Upper lobe of left lung (tissue), 6 donors: ENCODE measurements around the gene DESI2. TPM values are rescaled to one million over a fixed set of nuclear protein-coding genes. Genes with fewer than 3 reads are reported as not detected.
A peak's percentile ranks its signal among the peaks of the same experiment; 100 is the strongest.

Experiments used
- ATAC-seq, 2 donors: fragments of 200-7000 bp; cut with Tn5 transposase; one replicate each; pipeline ENCODE4 v1.9.1; 2022; ENCODE audit warnings: mild to moderate bottlenecking in 2 of 2, moderate library complexity in 2 of 2; ENCODE audit not compliant: low FRiP score in 2 of 2
- DNase-seq, 2 donors: peaks; one replicate each; pipeline ENCODE4 v3.0.0-alpha.2; 2019 to 2020
- H3K27ac ChIP-seq, 4 donors: fragments of 200-600 bp; sonication (generic); one replicate each; pipeline ENCODE4 v1.5.1; 2016 to 2019
- H3K27me3 ChIP-seq, 4 donors: fragments of 200-600 bp; sonication (generic); one replicate each; pipeline ENCODE4 v1.5.1; 2017 to 2019
- H3K36me3 ChIP-seq, 4 donors: fragments of 200-600 bp; sonication (generic); one replicate each; pipeline ENCODE4 v1.5.1; 2016 to 2019
- H3K4me1 ChIP-seq, 4 donors: fragments of 200-600 bp; sonication (generic); one replicate each; pipeline ENCODE4 v1.5.1; 2018 to 2019
- H3K4me3 ChIP-seq, 4 donors: fragments of 200-600 bp; sonication (generic); one replicate each; pipeline ENCODE4 v1.5.1; 2017 to 2019; ENCODE audit warnings: mild to moderate bottlenecking in 2 of 4, moderate library complexity in 1 of 4
- H3K9me3 ChIP-seq, 4 donors: fragments of 200-600 bp; sonication (generic); one replicate each; pipeline ENCODE4 v1.5.1; 2018 to 2019
- CTCF ChIP-seq, 6 experiments: fragments of 450-650 bp in 4 of 6; fragments of 200-600 bp in 2 of 6; sonication (generic) in 2 of 6; IDR thresholded peaks; one replicate each; pipeline ENCODE4 v1.5.1; 2016 to 2019; ENCODE audit warnings: antibody characterized with exemption in 6 of 6
- EP300 ChIP-seq, 4 donors: sonication (generic); formaldehyde crosslinking; IDR thresholded peaks; one replicate each; pipeline ENCODE4 v1.5.1; 2017; ENCODE audit warnings: antibody characterized with exemption in 4 of 4, control low read depth in 2 of 4
- POLR2A ChIP-seq, 4 donors: fragments of 450-650 bp; IDR thresholded peaks; one replicate each; pipeline ENCODE4 v1.5.1; 2016 to 2017; ENCODE audit warnings: antibody characterized with exemption in 4 of 4, mild to moderate bottlenecking in 2 of 4
- POLR2AphosphoS5 ChIP-seq, 2 donors: sonication (generic); formaldehyde crosslinking; IDR thresholded peaks; one replicate each; pipeline ENCODE4 v1.5.1; 2017; ENCODE audit warnings: antibody characterized with exemption in 2 of 2
- WGBS, 2 donors: methylation state at CpG; one replicate each; pipeline ENCODE4 v1.1.5; 2017 to 2018; 5-methylcytosine and 5-hydroxymethylcytosine counted together
- total RNA-seq, 6 donors: library from RNA; depleted of rRNA in 4 of 6; stranded (reverse); fragments of >200 nt in 4 of 6; gene quantifications; one replicate each; pipeline versions ENCODE4 v1.1.0 to v1.2.1, GENCODE V29; 2016 to 2021
- donor health status: DM: no; HTN: no; CAD: no; lungs with moderate emphysema.
- donor health status: DM: no; HTN: yes; CAD: no; lungs with severe emphysema.

DESI2 gene
- total RNA-seq, 6 donors from 2014 or later, result 40.4 to 103 (median 54.5) TPM

GRCh38 chr1:244727871-244728474, 75.0 kb downstream of the DESI2 start:
- Histone ChIP-seq H3K4me3 (no peak overlapping the region), H3K4me1 (peaks cover 9 to 20% (median 12%) of the 10 kb centered on the region in 4 donors), H3K36me3 (no peaks in the 10 kb centered on the region), H3K9me3 (no peaks in the 10 kb centered on the region), H3K27ac (no peak overlapping the region), H3K27me3 (no peaks in the 10 kb centered on the region)
- no peak for TF ChIP-seq POLR2A (IDR thresholded peaks at IDR 0.05)
- no peak for TF ChIP-seq POLR2AphosphoS5 (IDR thresholded peaks at IDR 0.05)
- TF ChIP-seq CTCF (IDR thresholded peaks at IDR 0.05), result no peak
- no peak for ATAC-seq
- 76 to 88% methylated on average over 11 of the region's 11 CpGs for WGBS, 2 donors
- no peak for DNase-seq

GRCh38 chr1:244730153-244730933, 77.4 kb downstream of the DESI2 start:
- Histone ChIP-seq H3K27me3 (no peaks in the 10 kb centered on the region), H3K4me3 (peak overlapping the region; percentile 27 to 66 (median 66)), H3K4me1 (peaks cover 9 to 20% (median 12%) of the 10 kb centered on the region in 4 donors), H3K27ac (peak overlapping the region in 2 of 4 donors; percentile 35 to 73), H3K36me3 (no peaks in the 10 kb centered on the region), H3K9me3 (no peaks in the 10 kb centered on the region)
- DNase-seq, result peak; percentile 25 to 91
- WGBS, 2 donors, result 0 to 5% methylated on average over 9 to 44 of the region's 94 CpGs
- peak in 1 of 4 donors; percentile 15 for TF ChIP-seq POLR2A (IDR thresholded peaks at IDR 0.05)
- TF ChIP-seq CTCF (IDR thresholded peaks at IDR 0.05), result peak in 1 of 6 experiments; percentile 4
- TF ChIP-seq EP300 (IDR thresholded peaks at IDR 0.05), result no peak
- ATAC-seq, result peak; percentile 31 to 72

GRCh38 chr1:244730934-244731434, 78.1 kb downstream of the DESI2 start:
- DNase-seq, result peak in 1 of 2 donors; percentile 43
- Histone ChIP-seq H3K36me3 (no peaks in the 10 kb centered on the region), H3K27ac (peak overlapping the region in 2 of 4 donors; percentile 35 to 73), H3K4me3 (peak overlapping the region in 3 of 4 donors; percentile 65 to 66 (median 66)), H3K9me3 (no peaks in the 10 kb centered on the region), H3K27me3 (no peaks in the 10 kb centered on the region), H3K4me1 (peaks cover 9 to 20% (median 12%) of the 10 kb centered on the region in 4 donors)
- TF ChIP-seq CTCF (IDR thresholded peaks at IDR 0.05) (no peak), EP300 (IDR thresholded peaks at IDR 0.05) (no peak)
- WGBS, 2 donors, result 76 to 96% methylated on average over 7 to 17 of the region's 28 CpGs
- no peak for ATAC-seq

GRCh38 chr1:244731651-244732050, 78.7 kb downstream of the DESI2 start:
- H3K4me3 ChIP-seq, result no peak overlapping the region
- H3K27ac ChIP-seq, result no peak overlapping the region
- WGBS, 2 donors, result 92 to 96% methylated on average over 6 of the region's 6 CpGs
- H3K36me3 ChIP-seq, result no peaks in the 10 kb centered on the region
- peaks cover 9 to 20% (median 12%) of the 10 kb centered on the region in 4 donors for H3K4me1 ChIP-seq
- no peaks in the 10 kb centered on the region for H3K27me3 ChIP-seq
- no peak for TF ChIP-seq CTCF (IDR thresholded peaks at IDR 0.05)
- TF ChIP-seq POLR2AphosphoS5 (IDR thresholded peaks at IDR 0.05), result no peak
- TF ChIP-seq EP300 (IDR thresholded peaks at IDR 0.05), result no peak
- TF ChIP-seq POLR2A (IDR thresholded peaks at IDR 0.05), result no peak
- H3K9me3 ChIP-seq, result no peaks in the 10 kb centered on the region
- no peak for DNase-seq
- no peak for ATAC-seq
